ENCODE measurements around the gene TMEM117.

The TMEM117 gene

GRCh38 chr12:43969882-43970281 lies 134.0 kb downstream of the TMEM117 start:
- H3K4me2 ChIP-seq = no peak overlapping the region
- no peak for TF ChIP-seq Cebpa-rat (IDR thresholded peaks at IDR 0.05)
- H3K36me3 ChIP-seq = 0 out of 2 replicates have a peak, but pooled peaks cover 8% of the 10 kb centered on the region
- H3K9ac ChIP-seq = no peak overlapping the region
- no peaks in the 10 kb centered on the region for H3K4me1 ChIP-seq
- no peak overlapping the region for H3K27ac ChIP-seq
- no peaks in the 10 kb centered on the region for H4K20me1 ChIP-seq
- H3K9me3 ChIP-seq = peaks cover 12% of the 10 kb centered on the region; the same call in 1 of the 2 replicates
- no peak overlapping the region for H3K4me3 ChIP-seq
- H3K27me3 ChIP-seq = no peaks in the 10 kb centered on the region

- H3K36me3 ChIP-seq = peaks cover 8% of the 10 kb centered on the region; the same call in 1 of the 2 replicates
- no peak overlapping the region for H3K9ac ChIP-seq
- no peaks in the 10 kb centered on the region for H4K20me1 ChIP-seq
- no peak overlapping the region for H3K27ac ChIP-seq
- no peak overlapping the region for H3K4me2 ChIP-seq
- H3K4me3 ChIP-seq = no peak overlapping the region
- no peaks in the 10 kb centered on the region for H3K27me3 ChIP-seq
- H3K9me3 ChIP-seq = peaks cover 31% of the 10 kb centered on the region
- H3K4me1 ChIP-seq = no peaks in the 10 kb centered on the region
- TF ChIP-seq Cebpa-rat (IDR thresholded peaks at IDR 0.05) = no peak
Measured at GRCh38 chr12:43973385-43973784, 137.5 kb downstream of the TMEM117 start.

GRCh38 chr12:43973993-43974392 lies 138.1 kb downstream of the TMEM117 start:
- TF ChIP-seq Cebpa-rat (IDR thresholded peaks at IDR 0.05) = no peak
- Histone ChIP-seq H3K9me3 (peaks cover 37% of the 10 kb centered on the region), H3K27me3 (no peaks in the 10 kb centered on the region), H4K20me1 (no peaks in the 10 kb centered on the region), H3K36me3 (peaks cover 8% of the 10 kb centered on the region; the same call in 1 of the 2 replicates), H3K4me2 (no peak overlapping the region), H3K9ac (no peak overlapping the region), H3K4me1 (no peaks in the 10 kb centered on the region), H3K4me3 (no peak overlapping the region), H3K27ac (no peak overlapping the region)

GRCh38 chr12:43976027-43976426 lies 140.1 kb downstream of the TMEM117 start:
- Histone ChIP-seq H3K27ac (no peak overlapping the region), H3K9ac (no peak overlapping the region), H3K9me3 (peaks cover 55% of the 10 kb centered on the region), H3K36me3 (peaks cover 17% of the 10 kb centered on the region; the same call in 1 of the 2 replicates), H3K4me3 (no peak overlapping the region), H3K4me1 (no peaks in the 10 kb centered on the region), H4K20me1 (no peaks in the 10 kb centered on the region), H3K27me3 (no peaks in the 10 kb centered on the region), H3K4me2 (no peak overlapping the region)
- no peak for TF ChIP-seq Cebpa-rat (IDR thresholded peaks at IDR 0.05)

- Histone ChIP-seq H3K27ac (no peak overlapping the region), H3K9ac (no peak overlapping the region), H3K4me1 (no peaks in the 10 kb centered on the region), H3K9me3 (peaks cover 43% of the 10 kb centered on the region), H3K4me3 (no peak overlapping the region), H3K4me2 (no peak overlapping the region), H3K36me3 (peaks cover 9% of the 10 kb centered on the region; the same call in 1 of the 2 replicates), H3K27me3 (no peaks in the 10 kb centered on the region), H4K20me1 (no peaks in the 10 kb centered on the region)
- TF ChIP-seq Cebpa-rat (IDR thresholded peaks at IDR 0.05) = no peak
Measured at GRCh38 chr12:43978556-43978955, 142.7 kb downstream of the TMEM117 start.

GRCh38 chr12:43979450-43979849 lies 143.6 kb downstream of the TMEM117 start:
- H3K9ac ChIP-seq = no peak overlapping the region
- peaks cover 9% of the 10 kb centered on the region; the same call in 1 of the 2 replicates for H3K36me3 ChIP-seq
- H4K20me1 ChIP-seq = no peaks in the 10 kb centered on the region
- H3K4me1 ChIP-seq = no peaks in the 10 kb centered on the region
- TF ChIP-seq Cebpa-rat (IDR thresholded peaks at IDR 0.05) = no peak
- H3K4me3 ChIP-seq = no peak overlapping the region
- no peak overlapping the region for H3K27ac ChIP-seq
- H3K27me3 ChIP-seq = no peaks in the 10 kb centered on the region
- peaks cover 43% of the 10 kb centered on the region for H3K9me3 ChIP-seq
- H3K4me2 ChIP-seq = no peak overlapping the region

GRCh38 chr12:43980627-43981191 lies 144.8 kb downstream of the TMEM117 start:
- Histone ChIP-seq H3K4me2 (no peak overlapping the region), H4K20me1 (no peaks in the 10 kb centered on the region), H3K9me3 (peaks cover 39% of the 10 kb centered on the region), H3K4me3 (no peak overlapping the region), H3K27ac (no peak overlapping the region), H3K9ac (no peak overlapping the region), H3K36me3 (peaks cover 9% of the 10 kb centered on the region; the same call in 1 of the 2 replicates), H3K4me1 (no peaks in the 10 kb centered on the region), H3K27me3 (no peaks in the 10 kb centered on the region)
- no peak for TF ChIP-seq Cebpa-rat (IDR thresholded peaks at IDR 0.05)

- no peak overlapping the region for H3K4me2 ChIP-seq
- H3K4me3 ChIP-seq = no peak overlapping the region
- H4K20me1 ChIP-seq = no peaks in the 10 kb centered on the region
Measured at GRCh38 chr12:43981726-43982125, 145.8 kb downstream of the TMEM117 start.

GRCh38 chr12:43982544-43982943 lies 146.7 kb downstream of the TMEM117 start:
- Histone ChIP-seq H3K27ac (no peak overlapping the region), H4K20me1 (no peaks in the 10 kb centered on the region), H3K36me3 (0 out of 2 replicates have a peak, but pooled peaks cover 9% of the 10 kb centered on the region), H3K4me2 (no peak overlapping the region), H3K27me3 (no peaks in the 10 kb centered on the region), H3K9ac (no peak overlapping the region), H3K4me1 (no peaks in the 10 kb centered on the region), H3K9me3 (peaks cover 24% of the 10 kb centered on the region), H3K4me3 (no peak overlapping the region)
- no peak for TF ChIP-seq Cebpa-rat (IDR thresholded peaks at IDR 0.05)

More at GRCh38 chr12:43981726-43982125, 145.8 kb downstream of the TMEM117 start:
- Histone ChIP-seq H3K27ac (no peak overlapping the region), H3K36me3 (0 out of 2 replicates have a peak, but pooled peaks cover 9% of the 10 kb centered on the region), H3K9ac (no peak overlapping the region), H3K27me3 (no peaks in the 10 kb centered on the region), H3K4me1 (no peaks in the 10 kb centered on the region), H3K9me3 (peaks cover 29% of the 10 kb centered on the region)
- no peak; the same call in 1 of the 2 replicates for TF ChIP-seq Cebpa-rat (IDR thresholded peaks at IDR 0.05)

GRCh38 chr12:43988838-43989560 lies 153.1 kb downstream of the TMEM117 start:
- Histone ChIP-seq H4K20me1 (no peaks in the 10 kb centered on the region), H3K4me2 (no peak overlapping the region), H3K9ac (no peak overlapping the region), H3K4me1 (no peaks in the 10 kb centered on the region), H3K27ac (no peak overlapping the region), H3K9me3 (no peaks in the 10 kb centered on the region), H3K36me3 (no peaks in the 10 kb centered on the region), H3K27me3 (no peaks in the 10 kb centered on the region), H3K4me3 (no peak overlapping the region)
- TF ChIP-seq Cebpa-rat (IDR thresholded peaks at IDR 0.05) = no peak

Data from BLaER1 (cell line).